Keratinocyte (primary cell): ENCODE data around the gene PKNOX2. TPM values are rescaled to one million over a fixed set of nuclear protein-coding genes. Genes with fewer than 3 reads are reported as not detected.

Source experiments
- DNase-seq: peaks from one replicate; pipeline ENCODE4 v3.0.0-alpha.2; 2011; ENCODE audit warnings: low read depth, missing footprints, low spot score
- FAIRE-seq: peaks from 2 replicates; lab custom pipeline; 2011; peaks lifted over from hg19 to GRCh38; lab: Jason Lieb, UNC
- H2AFZ ChIP-seq: 2 replicates; pipeline ENCODE4 v1.6.0; 2012; ENCODE audit warnings: low read length, control low read depth, inconsistent platforms; ENCODE audit not compliant: control insufficient read depth
- H3K27ac ChIP-seq: 2 replicates; pipeline ENCODE4 v1.5.1; 2011; ENCODE audit warnings: low read length; ENCODE audit not compliant: control insufficient read depth, insufficient read depth
- H3K27me3 ChIP-seq: 3 replicates; pipeline ENCODE4 v1.6.0; 2011; ENCODE audit warnings: low read length; ENCODE audit not compliant: control insufficient read depth, insufficient read depth; ENCODE audit errors: extremely low read depth
- H3K36me3 ChIP-seq, 2 experiments: 2 replicates in 1 of 2; 3 replicates in 1 of 2; pipeline ENCODE4 v1.5.1; 2011; ENCODE audit warnings: low read length in 2 of 2, mild to moderate bottlenecking in 1 of 2; ENCODE audit not compliant: control insufficient read depth in 2 of 2, insufficient read depth in 2 of 2; ENCODE audit errors: extremely low read depth in 1 of 2
- H3K4me1 ChIP-seq: 3 replicates; pipeline ENCODE4 v1.5.1; 2011; ENCODE audit warnings: low read length; ENCODE audit not compliant: control insufficient read depth, insufficient read depth; ENCODE audit errors: extremely low read depth
- H3K4me2 ChIP-seq: 3 replicates; pipeline ENCODE4 v1.6.0; 2011; ENCODE audit warnings: low read depth, low read length; ENCODE audit not compliant: control insufficient read depth, insufficient read depth; ENCODE audit errors: extremely low read depth
- H3K4me3 ChIP-seq, 3 experiments: fragments of 200-600 bp in 1 of 3; sonication (generic) in 1 of 3; 2 replicates in 2 of 3; 3 replicates in 1 of 3; pipeline ENCODE4 v1.5.1; 2011 to 2016; ENCODE audit warnings: low read length in 3 of 3, mild to moderate bottlenecking in 3 of 3, control low read depth in 2 of 3, inconsistent platforms in 1 of 3, low read depth in 1 of 3, mixed read lengths in 1 of 3, mixed run types in 1 of 3, moderate library complexity in 1 of 3; ENCODE audit not compliant: control insufficient read depth in 2 of 3, insufficient read depth in 2 of 3; ENCODE audit errors: extremely low read depth in 1 of 3
- H3K79me2 ChIP-seq: 2 replicates; pipeline ENCODE4 v1.6.0; 2012; ENCODE audit warnings: low read length; ENCODE audit not compliant: control insufficient read depth, insufficient read depth
- H3K9ac ChIP-seq: 3 replicates; pipeline ENCODE4 v1.6.0; 2011; ENCODE audit warnings: low read length; ENCODE audit not compliant: control insufficient read depth, insufficient read depth; ENCODE audit errors: extremely low read depth
- H3K9me1 ChIP-seq: 3 replicates; pipeline ENCODE4 v1.6.0; 2011; ENCODE audit warnings: low read length; ENCODE audit not compliant: control insufficient read depth, insufficient read depth; ENCODE audit errors: extremely low read depth
- H3K9me3 ChIP-seq: 2 replicates; pipeline ENCODE4 v1.5.1; 2012; ENCODE audit warnings: low read depth, low read length; ENCODE audit not compliant: control insufficient read depth
- H4K20me1 ChIP-seq: 3 replicates; pipeline ENCODE4 v1.6.0; 2011; ENCODE audit warnings: low read length; ENCODE audit not compliant: control insufficient read depth, insufficient read depth; ENCODE audit errors: extremely low read depth
- EZH2 ChIP-seq: IDR thresholded peaks from one replicate; pipeline ENCODE4 v1.6.1; 2012; ENCODE audit warnings: inconsistent platforms, mild to moderate bottlenecking, low read length, moderate library complexity
- dilution Hi-C: fragments of 300-500 bp; cut with MboI; formaldehyde crosslinking; loops from one replicate; pipeline ENCODE4 v1.7.0; 2020; ENCODE audit warnings: low sequenced_read_pairs; ENCODE audit not compliant: extremely low pct_ligation_motif_present
- polyA plus RNA-seq, 5 experiments: library from polyadenylated mRNA; depleted of rRNA in 3 of 5; stranded (reverse) in 3 of 5; stranded (forward) in 1 of 5; unstranded in 1 of 5; fragments of >200 nt; gene quantifications; 1 replicate in 1 of 5; 2 replicates in 3 of 5; 3 replicates in 1 of 5; pipeline versions ENCODE4 v1.2.1 to v1.2.3, GENCODE V29; 2011 to 2012; ENCODE audit warnings: missing spikeins in 2 of 5, low read depth in 1 of 5, low replicate concordance in 1 of 5
- TF ChIP-seq, protein P1 (sequence below), 3 experiments: IDR thresholded peaks in 1 of 3; conservative IDR thresholded peaks in 1 of 3; optimal IDR thresholded peaks in 1 of 3; 2 replicates in 2 of 3; 3 replicates in 1 of 3; pipeline versions ENCODE3 to v1.5.1; 2011; ENCODE audit warnings: low read length in 3 of 3, mild to moderate bottlenecking in 3 of 3, moderate library complexity in 2 of 3, control low read depth in 1 of 3, inconsistent platforms in 1 of 3; ENCODE audit not compliant: insufficient read depth in 2 of 3; ENCODE audit errors: extremely low read depth in 1 of 3

PKNOX2 gene
- polyA plus RNA-seq, 1 donor (not counting 4 experiments of a cell fraction or from before 2014, with no cell fraction given), result 0.05 TPM

GRCh38 chr11:125341676-125342075 is 177.1 kb downstream of the PKNOX2 start:
- H3K4me1 ChIP-seq, result no peaks in the 10 kb centered on the region
- no peaks in the 10 kb centered on the region for H3K79me2 ChIP-seq
- TF ChIP-seq EZH2, result no peak
- TF ChIP-seq, protein P1, sequence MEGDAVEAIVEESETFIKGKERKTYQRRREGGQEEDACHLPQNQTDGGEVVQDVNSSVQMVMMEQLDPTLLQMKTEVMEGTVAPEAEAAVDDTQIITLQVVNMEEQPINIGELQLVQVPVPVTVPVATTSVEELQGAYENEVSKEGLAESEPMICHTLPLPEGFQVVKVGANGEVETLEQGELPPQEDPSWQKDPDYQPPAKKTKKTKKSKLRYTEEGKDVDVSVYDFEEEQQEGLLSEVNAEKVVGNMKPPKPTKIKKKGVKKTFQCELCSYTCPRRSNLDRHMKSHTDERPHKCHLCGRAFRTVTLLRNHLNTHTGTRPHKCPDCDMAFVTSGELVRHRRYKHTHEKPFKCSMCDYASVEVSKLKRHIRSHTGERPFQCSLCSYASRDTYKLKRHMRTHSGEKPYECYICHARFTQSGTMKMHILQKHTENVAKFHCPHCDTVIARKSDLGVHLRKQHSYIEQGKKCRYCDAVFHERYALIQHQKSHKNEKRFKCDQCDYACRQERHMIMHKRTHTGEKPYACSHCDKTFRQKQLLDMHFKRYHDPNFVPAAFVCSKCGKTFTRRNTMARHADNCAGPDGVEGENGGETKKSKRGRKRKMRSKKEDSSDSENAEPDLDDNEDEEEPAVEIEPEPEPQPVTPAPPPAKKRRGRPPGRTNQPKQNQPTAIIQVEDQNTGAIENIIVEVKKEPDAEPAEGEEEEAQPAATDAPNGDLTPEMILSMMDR (optimal IDR thresholded peaks at IDR 0.05 in 1 of 3, IDR thresholded peaks at IDR 0.05 in 1 of 3, conservative IDR thresholded peaks at IDR 0.05 in 1 of 3; ENCODE audit: extremely low read depth in 1 of 3, insufficient read depth in 2 of 3, low read length in 3 of 3), result no peak
- no peak overlapping the region for H2AFZ ChIP-seq
- H3K9ac ChIP-seq, result no peak overlapping the region
- FAIRE-seq (no peak), DNase-seq (no peak)
- peaks cover 6% of the 10 kb centered on the region for H3K27me3 ChIP-seq
- H3K4me2 ChIP-seq, result no peak overlapping the region
- H3K9me1 ChIP-seq, result no peaks in the 10 kb centered on the region
- no peaks in the 10 kb centered on the region for H3K9me3 ChIP-seq
- H3K36me3 ChIP-seq, result no peaks in the 10 kb centered on the region
- dilution Hi-C loops, result no loop called here
- no peak overlapping the region for H3K4me3 ChIP-seq
- H4K20me1 ChIP-seq, result no peaks in the 10 kb centered on the region
- no peak overlapping the region for H3K27ac ChIP-seq

DNA sequence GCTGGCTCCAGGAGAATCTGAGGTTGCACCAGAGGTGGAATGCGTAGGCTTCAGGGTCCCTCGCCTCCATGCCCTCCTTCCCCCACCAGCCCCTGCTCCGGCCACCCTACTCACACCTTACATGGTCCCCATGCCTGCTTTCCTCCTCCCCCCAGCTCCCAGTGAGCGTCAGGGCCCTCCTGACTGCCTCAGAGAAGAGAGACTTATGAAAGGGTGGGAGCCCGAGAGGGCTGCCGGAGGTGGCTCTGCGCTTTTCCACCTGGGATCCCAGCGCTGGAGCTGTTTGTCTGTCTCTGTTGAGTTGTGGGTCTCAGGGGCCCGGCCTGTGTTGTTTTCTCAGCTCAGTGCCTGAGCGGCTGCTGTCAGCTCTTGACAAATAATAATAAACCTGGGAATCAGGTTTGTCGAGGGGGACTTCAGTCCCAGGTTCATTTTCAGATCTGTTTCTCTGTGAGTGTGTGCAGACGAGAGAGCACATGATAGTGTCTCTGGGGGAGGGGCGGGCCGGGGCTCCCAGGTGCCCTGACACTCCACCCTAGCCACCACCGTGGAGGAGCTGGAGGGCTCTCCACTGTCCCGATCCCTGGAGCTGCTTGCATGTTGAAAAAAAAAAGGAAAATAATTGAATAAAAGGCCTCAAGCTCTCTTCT is 177.9 kb downstream of the PKNOX2 start:
- Histone ChIP-seq H3K9me3 (no peaks in the 10 kb centered on the region), H3K9ac (no peak overlapping the region), H3K4me3 (no peak overlapping the region), H4K20me1 (no peaks in the 10 kb centered on the region), H3K27me3 (peaks cover 11% of the 10 kb centered on the region), H3K4me2 (no peak overlapping the region), H3K9me1 (no peaks in the 10 kb centered on the region), H3K36me3 (no peaks in the 10 kb centered on the region), H3K79me2 (no peaks in the 10 kb centered on the region), H2AFZ (no peak overlapping the region), H3K27ac (no peak overlapping the region), H3K4me1 (no peaks in the 10 kb centered on the region)
- DNase-seq (no peak), FAIRE-seq (no peak)
- TF ChIP-seq EZH2, result no peak
- TF ChIP-seq, protein P1 (optimal IDR thresholded peaks at IDR 0.05 in 1 of 3, IDR thresholded peaks at IDR 0.05 in 1 of 3, conservative IDR thresholded peaks at IDR 0.05 in 1 of 3; ENCODE audit: extremely low read depth in 1 of 3, insufficient read depth in 2 of 3, low read length in 3 of 3), result no peak
- dilution Hi-C loops, result no loop called here
